GDM1 (cell line): ENCODE results near the gene CLEC20A.

Experiments used
- DNase-seq: peaks from one replicate; lab custom pipeline; 2025; lab: John Stamatoyannopoulos, UW

The CLEC20A gene

DNA sequence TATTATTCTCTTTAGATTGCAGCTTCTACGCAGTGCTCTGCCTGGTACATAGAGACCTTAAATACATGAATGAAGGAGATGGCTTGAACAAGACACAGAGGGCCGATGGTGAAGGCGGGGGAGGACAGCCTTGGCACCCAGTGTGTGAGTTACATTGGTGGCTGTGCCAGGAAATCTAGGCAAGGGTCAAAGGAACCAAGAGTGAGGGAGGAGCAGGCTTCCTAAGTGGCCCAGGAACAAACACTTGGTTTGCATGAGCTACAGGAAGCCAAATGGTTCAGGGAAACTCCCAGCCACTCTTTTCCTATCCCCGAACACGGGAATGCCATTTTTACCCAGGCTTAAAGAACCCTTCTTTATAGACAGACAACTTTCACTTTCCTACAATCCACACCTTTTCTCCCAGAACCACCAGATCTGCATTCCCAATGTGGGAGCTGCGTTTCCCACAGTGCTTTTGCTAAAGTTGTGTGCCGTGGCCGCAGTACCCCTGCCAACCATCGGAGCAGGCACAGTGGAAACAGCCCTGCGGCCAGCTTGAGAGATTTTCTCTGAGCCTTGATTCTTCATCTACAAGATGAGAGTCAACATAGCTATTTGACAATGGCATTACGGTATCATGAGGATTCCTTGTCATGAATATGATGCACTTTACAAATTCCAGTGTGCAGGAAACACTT is 3.5 kb upstream of the CLEC20A start:
- DNase-seq, result no peak

DNA sequence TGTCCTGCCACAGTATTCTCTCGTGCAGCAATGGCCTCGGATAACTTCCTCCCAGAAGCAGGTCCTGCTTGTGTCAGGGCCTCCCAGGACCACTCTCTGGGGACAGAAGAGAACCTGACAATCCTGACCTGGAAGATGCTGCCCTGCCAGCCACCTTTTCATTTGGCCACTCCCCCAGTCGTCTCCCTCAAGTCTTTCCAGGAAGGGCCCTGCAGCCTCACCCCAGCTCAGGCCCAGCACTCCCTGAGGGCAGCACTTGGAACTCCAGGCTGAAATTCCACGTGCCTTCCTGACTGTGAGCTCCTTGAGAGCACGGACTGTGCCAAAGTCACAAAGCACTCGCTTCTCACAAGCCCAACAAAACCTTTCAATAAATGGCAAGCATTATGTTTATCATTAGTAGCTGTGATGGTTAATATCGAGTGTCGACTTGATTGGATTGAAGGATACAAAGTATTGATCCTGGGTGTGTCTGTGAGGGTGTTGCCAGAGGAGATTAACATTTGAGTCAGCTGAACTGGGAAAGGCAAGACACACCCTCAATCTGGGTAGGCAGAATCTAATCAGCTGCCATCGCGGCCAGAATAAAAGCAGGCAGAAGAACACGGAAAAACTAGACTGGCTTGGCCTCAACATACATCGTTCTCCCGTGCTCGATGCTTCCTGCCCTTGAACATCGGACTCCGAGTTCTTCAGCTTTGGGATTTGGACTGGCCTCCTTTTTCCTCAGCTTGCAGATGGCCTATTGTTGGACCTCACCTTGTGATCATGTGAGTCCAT is 2.3 kb upstream of the CLEC20A start:
- no peak for DNase-seq

DNA sequence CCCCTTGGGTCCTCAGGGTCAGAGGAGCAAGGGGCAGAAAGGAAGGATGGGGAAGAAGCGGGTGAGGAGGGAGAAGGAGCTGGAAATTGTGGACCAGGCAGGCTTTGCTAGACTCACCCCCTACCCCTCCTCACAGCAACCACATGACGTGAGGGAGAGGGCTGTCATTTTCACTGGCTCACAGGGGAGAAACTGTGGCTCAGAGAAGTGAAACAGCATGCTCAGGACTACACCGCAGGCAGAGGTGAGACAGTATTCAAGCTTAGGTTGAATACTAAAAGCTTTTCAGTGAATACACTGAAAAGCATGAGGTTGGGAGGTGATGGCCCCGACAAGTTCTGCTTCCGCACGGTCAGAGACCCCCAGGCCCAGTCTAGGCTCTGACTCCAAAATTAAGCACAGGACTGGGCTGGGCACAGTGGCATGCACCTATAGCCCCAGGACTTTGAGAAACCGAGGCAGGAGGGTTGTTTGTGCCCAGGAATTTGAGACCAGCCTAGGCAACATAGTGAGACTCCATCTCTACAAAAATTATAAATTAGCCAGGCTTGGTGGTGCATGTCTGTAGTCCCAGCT is 1.2 kb upstream of the CLEC20A start:
- no peak for DNase-seq

DNA sequence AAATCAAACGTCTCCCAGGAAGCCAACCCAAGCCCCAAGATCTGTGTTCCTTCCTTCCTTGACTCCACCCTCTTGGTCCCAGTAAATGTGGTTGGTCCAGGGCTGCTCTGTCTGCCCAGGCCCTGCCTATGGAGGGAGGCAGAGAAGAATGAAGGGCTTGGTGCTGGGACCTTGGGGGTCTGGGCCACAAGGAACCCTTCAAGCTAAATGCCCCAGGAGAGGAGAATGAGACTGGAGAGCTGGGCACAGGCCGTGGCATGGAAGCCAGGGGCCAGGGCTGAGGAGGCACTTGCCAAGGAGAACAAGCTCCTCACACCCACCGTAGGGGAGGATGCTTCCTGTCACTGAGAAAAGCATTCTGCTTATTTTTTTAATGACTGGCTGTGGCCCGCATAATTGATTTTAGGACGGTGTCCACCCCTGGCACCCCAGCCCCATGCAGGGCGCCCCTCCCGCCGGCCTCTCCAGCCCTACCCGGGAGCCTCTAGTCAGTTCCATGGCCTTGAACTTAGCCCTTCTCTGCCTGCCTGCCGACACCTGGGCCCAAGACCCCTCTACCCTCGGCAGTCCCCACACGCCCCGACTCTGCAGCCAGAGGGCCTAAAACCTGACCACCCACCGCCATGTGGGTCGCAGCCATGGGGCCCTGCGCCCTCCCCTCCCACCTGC is 889 bp downstream of the CLEC20A start:
- no peak for DNase-seq

DNA sequence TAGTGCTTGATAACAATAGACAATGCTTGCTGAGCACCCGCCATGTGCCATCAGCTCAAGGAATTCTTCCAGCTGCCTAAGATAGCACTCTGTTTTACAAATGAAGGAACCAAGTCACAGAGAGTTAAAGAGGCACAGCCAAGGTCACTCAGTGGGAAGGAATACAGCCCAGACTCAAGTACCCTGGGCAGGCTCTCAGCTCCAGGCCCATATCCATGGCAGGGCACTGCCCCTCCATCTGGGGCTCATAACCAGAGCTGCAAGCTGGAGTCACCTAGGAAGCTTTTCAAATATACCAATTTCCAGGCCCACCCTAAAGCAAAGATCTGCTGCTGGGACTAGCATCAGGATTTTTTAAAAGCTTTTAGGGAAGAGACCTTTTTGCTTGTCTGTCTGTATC is 1.6 kb downstream of the CLEC20A start:
- no peak for DNase-seq

DNA sequence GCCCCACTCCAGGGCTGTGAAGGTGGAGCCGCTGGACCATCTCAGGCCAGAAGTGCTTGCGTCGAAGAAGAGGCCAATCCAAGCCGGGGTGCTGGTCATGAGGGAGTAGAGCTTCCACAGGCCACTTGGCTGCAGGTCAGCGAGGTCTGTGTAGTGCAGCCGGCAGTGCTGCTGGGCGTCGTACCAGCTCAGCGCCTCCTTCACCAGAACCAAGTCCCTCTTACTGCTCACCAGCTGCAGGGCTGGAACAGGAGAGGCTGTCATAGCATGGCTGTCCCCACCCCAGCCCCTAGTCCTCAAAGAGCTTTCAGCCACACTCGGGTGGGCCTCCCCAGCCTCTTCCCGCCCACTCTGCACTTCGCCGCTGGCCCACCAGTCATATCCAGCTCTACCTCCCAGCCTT is 2.2 kb downstream of the CLEC20A start:
- DNase-seq, result no peak

DNA sequence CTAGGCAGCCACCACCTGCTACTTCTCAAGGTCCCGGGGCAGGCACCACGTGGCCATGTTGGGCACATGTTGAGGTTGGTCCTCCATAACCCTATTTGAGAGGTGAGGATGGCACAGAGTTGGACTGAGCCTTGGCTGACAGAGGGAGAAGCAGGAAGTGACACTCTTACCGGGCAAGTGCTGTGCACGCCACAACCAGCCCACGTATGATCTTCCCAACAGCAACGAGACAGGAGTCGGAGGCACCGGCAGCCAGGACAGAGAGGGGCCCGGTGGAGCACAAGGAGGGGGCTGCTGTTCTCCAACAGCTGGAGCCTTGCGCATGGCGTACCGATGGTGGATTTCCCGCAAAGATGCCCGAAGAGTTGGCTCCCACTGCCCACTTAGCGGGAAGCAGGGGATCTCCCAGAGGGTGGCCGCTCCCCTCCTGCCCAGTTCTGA is 3.4 kb downstream of the CLEC20A start:
- no peak for DNase-seq

DNA sequence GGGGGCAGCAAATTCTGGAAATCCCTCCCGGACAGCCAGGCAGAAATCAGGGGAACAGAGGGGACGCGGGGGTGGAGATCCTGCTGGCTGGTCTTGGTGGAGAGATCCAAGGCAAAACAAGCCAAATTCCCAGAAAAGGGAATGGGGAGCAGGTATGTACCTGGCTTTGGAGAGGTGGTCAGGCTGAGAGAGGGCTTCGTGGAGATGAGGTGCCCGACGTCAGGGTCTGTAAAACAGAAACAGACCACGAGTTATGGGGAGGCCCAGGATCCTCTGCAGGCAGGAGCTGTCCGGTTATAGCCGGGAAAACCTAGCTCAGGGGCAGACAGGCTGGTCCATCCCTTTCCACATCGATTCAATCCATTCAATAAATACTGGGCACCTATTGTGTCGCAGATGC is 4.4 kb downstream of the CLEC20A start:
- no peak for DNase-seq

DNA sequence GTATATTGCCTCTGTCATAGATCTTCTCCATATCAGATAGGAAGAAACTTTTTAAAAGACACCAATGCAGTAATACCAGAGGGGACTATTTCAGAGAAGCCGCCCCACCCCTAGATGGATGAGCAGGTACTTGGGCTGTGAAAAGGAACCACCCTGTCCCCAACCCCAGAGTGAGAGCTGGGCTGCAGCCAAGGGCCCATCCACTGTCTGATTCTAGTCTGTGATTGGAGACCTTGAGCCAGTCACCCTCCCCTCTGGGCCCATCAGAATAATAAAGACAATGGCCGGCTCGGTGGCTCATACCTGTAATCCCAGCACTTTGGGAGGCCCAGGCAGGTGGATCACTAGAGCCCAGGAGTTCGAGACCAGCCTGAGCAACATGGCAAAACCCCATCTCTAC is 5.0 kb downstream of the CLEC20A start:
- DNase-seq, result no peak

DNA sequence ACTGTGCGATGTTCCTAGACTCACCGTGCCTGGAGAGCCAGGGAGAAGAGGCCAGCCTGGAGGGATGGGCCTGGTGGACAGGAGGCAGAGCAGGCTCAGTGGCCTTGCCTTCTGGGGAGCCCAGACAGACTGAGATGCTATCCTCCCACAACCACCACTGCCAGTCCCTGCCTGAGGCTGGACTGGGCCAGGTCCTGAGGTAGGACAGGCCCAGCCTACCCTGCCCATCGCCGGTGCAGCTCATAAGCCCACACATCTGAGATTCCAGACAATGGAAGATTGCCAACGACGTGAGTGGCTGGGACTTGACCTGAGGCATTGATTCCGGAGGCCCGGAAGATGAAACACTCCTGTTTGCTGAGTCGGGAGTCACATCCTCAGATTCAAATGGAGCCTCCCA is 5.8 kb downstream of the CLEC20A start:
- DNase-seq, result no peak

DNA sequence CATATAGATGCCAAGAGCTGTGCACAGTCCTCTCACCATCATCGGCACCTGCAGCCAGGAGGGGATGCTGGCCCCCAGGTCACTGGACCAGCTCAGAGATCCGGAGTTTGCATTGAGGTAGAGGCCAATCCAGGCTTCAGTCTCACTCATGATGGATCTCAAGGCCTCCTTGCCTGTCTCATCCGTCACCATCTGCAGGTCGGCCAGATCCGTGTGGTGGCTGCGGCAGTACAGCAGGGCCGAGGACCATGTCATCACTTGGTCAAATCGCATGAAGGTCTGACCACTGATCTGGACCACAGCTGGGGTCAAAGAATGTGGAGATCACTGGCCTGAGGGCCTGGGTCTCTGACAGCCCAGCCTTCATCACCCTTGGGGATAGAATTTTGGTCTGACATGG is 6.6 kb downstream of the CLEC20A start:
- DNase-seq, result no peak

DNA sequence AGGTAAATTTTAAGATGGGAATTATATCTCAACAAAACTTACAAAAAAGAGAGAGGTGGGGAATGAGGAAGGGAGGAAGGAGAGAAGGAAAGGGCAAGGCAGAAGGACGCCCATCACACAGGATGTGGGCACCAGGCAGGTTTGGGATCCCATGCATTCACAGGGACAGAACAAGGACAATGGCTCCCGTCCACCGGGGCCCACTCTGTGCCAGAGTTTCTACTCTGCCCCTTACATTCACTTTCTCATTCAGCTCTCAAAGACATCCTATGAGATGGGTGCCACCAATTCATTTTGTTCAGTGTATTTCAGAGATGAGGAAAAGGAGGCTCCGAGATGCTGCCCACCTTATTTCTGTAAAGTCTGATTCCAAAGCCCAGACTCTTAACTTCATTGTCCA is 7.4 kb downstream of the CLEC20A start:
- no peak for DNase-seq

DNA sequence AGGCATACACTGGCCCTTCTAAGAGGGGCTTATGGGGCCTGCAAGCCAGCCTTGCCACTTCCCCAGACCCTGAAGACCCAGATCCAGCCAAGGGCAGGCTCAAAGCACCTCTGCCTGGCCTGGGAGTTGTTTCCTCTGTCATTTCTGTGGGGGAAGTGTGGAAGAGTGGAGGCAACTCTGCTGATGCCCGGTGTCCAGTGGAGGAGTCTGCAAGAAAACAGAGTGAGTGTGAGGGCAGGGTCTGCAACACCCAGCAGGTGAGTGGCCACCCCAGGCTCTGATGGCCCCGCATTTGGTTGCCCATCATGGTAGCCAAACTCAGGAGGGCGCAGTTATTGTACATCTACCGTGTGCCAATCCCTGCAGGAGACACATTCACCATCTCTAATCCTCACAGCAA is 8.4 kb downstream of the CLEC20A start:
- DNase-seq, result no peak

DNA sequence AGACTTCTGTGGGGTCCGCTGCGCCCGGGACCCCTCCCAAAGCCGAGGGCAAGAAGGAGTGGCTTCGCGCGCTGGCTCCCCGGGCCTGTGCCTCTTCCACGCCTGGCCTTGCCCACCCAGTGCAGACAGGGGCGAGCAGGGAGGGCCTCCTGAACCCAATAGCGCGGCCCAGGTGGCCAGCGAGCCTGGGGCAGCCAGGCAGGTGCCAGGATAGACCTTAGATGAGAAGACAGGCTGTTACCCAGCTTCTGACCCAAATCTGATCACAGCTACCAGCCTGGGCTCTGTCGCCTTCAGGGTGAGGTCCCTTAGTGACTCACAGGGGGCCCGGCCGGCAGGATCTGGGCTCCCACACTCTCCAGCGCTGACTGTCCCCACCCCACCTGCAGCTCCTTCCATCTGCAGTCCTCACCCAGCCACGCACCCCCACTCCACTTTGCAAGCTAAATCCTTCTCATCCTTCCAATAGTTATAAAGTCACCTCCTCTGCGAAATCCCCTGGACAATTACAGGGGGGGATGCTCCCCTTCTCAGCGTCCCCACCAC is 9.6 kb downstream of the CLEC20A start:
- DNase-seq, result no peak

DNA sequence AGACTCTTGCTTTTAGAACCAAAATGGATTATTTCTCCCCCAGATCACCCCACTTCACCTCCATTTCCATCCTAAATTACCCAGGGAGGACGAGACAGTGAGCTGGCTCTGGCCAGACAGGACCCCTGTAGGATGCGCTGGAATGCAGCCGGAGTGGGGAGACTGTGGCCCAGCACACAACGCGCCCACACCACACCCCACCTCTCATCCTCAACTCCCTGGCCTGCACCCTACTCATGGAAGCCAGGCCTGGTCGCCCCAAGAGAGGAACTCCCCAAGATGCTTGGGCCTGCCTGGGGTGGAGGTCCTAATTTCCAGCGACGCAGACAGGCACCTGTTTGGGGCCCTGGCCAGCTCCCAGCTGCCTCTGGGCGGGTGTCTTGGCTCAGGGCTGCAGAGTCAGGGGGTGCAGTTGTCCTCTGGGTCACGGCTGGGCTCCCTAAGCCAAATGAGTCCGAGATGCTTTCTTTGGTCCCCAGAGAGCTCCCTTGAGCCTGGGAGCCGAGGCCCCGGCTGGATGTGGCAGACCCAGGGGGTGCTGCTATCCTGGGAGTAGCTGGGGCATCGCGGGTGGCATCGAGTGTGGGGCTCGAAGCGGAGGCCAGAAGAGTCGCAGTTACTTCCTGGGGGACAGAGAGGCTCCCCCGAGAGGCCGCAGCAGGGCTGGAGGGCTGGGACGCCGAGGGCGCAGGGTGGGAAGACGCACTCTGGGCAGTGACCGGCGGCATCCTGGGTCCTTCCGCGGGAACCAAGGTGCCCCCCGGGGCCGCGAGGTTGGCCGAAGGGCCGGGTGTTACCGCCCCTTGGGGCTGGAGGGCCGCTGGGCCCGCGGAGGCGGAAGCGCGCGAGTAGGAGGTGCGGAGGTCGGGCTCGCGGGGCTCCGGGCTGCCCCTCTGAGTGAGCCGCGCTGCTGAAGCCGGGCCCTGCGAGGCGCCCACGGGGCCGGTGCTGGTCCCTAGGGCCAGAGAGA is 10.4 kb downstream of the CLEC20A start:
- no peak for DNase-seq

DNA sequence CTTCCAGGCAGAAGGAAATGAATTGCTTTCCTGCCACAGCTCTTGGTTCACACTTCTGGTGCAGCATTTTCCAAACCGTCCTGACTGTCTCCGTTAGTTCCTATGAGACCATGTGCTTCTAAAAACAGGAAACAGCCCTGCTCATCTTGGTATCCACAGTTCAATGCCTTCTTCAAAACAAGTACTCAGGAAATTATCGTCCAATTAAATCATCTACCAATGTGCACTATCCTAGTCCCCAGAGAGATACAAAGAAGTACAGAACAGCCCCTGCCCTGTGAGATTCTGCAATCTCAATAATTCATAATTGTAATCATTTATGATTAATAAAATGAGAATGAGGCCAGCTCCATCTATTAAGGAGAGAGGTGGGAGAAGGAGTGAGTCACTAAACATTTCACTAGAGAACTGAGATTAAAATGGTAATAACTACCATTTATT is 11.2 kb downstream of the CLEC20A start:
- DNase-seq, result no peak

DNA sequence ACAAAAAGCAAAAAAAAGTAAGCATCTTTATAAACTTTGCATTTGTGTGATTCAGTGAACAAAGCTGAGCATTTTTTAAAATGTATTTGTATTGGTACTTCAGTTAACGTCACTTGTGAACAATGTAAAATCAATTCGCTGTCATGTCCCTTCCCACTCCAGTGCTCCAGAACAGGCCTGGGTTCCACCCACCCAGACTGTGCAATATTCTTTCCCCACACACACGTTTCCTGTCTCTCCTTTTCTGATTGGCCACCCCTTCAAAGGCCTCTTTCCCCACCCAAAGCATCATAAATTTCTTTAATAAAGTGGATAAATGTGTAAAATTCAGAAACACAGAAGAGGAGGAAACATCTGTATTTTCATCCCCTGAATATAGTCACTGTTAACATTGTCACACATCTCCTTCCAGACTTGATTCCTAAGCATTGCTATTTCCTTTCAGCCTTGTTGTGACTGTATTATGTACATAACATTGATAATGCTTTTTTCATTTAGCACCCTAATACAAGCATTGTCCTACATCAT is 12.0 kb downstream of the CLEC20A start:
- DNase-seq, result no peak

DNA sequence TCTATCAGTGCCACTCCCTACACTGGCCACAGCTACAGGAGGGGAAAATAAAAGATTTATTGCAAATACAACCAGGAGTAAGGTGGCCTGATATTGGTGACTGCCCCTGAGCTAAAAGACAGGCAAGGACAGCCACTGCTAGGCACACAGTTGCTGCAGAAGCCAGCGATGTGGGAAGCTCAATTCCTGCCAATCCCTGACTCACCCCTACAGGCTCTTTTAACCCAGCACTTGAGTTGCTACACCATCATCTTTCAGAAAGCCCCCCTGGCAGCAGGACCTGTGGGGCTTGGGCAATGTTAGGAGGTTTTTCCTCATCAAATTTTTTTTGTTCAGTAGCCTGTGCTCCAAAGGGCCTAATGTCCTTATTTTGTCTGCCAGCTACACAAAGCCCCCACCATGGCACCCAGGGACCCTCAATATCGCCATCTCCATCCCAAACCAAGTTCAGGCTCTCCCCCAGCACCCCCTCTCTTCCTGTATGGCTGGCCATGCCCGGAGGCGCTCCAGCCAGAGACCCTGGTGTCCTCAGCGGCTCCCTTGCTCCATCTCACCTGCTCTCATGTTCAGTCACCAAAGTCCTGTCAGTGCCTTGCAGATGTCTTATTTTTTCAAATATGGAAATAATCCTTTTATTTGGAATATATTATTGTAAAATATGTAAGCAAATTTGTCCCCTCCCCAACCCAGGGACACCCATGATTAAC is 13.4 kb downstream of the CLEC20A start:
- no peak for DNase-seq

DNA sequence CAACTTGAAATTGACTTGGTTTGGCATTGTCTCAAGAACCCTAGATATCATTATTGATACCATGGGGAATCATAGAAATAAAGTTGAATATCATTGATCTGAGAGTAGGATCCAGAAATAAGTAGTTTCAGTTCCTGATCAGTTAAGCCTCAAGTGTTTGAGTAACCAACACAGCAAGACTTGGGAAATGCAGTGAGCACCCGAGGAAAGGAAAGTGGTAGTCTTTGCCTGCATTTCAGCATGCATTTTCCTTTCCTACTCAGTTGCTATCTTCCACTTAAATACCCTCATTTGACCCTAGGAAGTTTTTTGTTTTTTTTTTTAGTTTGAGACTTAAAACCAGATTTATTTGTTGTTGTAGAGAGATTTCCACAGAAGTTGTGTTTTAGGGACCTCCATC is 18.9 kb downstream of the CLEC20A start:
- no peak for DNase-seq

DNA sequence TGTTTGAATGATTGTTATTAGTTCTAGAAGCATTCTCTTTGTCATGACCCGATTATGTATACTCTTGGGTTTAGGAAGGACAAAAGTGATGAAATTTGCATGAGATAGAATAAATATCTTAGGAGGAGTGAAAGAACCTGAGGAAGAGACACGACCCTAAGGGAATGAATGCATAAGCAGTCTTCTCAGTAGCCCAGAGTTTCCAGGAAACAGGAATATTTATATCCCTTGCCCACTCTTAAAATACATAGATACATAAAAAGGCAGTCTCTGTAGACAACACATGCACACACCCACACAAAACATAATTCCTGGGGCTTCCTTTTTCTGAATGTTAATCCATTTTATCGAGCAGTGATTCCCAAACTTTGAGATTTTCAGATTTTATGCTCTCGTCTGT is 19.4 kb downstream of the CLEC20A start:
- no peak for DNase-seq
